Activated CD4-positive, CD25-positive, alpha-beta regulatory T cell treated with anti-CD3 and anti-CD28 coated beads, Interleukin-2, amount 50 U/mL, for 24 hours (primary cell): Measurements from ENCODE around the gene KLC4.
"Not testable (repeated sequence)": the region's sequence is repeated elsewhere in the genome, so short reads cannot be mapped to it uniquely, and the experiment has no call there.

ENCODE experiments used
- ATAC-seq, 2 donors: fragments of 150-1000 bp; cut with Tn5 transposase; one replicate each; pipeline ENCODE4 v1.10.0; 2021; ENCODE audit warnings: mild to moderate bottlenecking in 1 of 2, moderate library complexity in 1 of 2

KLC4 gene

DNA sequence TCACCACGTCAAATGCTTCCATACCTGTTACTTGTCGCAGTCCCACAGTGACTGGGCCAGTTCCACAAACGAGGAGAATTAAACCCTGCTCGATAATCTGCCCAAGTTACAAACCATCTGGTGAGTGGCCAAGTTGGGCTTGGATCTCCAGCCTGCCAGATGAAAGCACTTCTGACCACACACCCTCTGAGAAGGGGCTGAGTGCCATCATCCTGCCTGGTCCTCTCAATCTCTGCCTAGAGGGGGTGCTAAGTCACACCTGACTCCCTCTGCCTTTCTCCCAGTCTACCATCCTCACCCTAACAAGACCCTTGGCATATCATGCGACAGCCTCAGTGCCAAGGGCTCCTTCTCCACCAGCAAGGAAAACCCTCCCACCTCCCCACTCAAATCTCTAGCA lies 22.2 kb upstream of the KLC4 start:
- ATAC-seq = no peak

DNA sequence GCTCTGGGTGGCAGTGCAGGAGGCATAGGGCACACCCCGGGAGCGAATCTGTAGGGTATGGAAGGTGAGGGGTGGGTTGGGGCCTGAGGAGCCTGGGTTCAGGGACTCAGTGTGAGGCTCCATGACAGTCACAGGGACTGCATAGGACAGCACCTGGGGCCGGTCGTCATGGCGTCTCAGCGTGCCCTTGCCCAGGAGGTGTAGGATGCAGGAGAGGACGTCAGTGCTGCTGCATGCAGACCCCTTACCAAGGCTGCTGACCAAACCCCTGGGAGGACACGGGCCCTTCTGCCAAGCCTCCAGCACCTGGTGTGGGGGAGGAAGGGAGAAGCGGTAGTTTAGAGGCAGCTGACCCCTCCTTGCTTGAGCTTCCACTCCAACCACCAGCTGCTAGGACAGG lies 21.7 kb upstream of the KLC4 start:
- ATAC-seq = no peak

- no peak for ATAC-seq
Measured at GRCh38 chr6:43038727-43039126, 20.7 kb upstream of the KLC4 start.

DNA sequence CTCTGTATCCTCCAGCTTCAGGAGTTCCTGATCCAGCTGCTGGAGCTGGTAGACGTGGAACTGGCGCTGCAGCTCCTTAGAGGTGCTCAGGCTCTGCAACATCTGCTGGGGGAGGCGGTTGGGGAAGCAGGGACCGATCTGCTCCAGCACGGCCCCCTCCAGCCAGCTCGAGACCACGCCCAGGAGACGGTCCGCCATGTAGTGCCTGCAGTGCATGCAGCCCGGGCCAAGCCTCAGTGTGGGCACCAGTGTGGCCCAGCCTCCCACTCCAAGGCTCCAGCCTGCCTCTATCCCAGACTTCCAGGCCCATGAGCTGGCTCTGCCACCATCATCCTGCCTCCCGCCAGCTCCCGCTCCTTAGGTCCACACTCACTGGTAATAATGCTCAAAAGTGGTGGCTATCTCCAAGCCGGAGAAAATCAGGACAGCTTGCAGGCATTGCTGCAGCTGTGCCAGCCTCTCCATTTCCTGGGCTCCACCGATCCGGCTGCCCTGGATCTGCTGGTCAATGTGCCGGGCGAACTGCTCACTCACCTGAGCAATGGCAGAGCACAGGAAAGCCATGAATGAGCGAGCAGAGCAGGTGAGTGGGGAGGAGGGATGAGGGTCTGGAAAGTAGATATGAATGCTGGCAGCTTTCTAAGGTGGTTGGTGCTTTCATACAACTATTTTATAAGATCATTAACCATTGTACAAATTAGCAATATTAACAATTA lies 18.7 kb upstream of the KLC4 start:
- ATAC-seq = no peak

GRCh38 chr6:43041475-43041874 lies 18.0 kb upstream of the KLC4 start:
- ATAC-seq = not testable (repeated sequence)

GRCh38 chr6:43043310-43043709 lies 16.1 kb upstream of the KLC4 start:
- no peak for ATAC-seq

- no peak for ATAC-seq
Measured at GRCh38 chr6:43045371-43045930, 14.0 kb upstream of the KLC4 start.

DNA sequence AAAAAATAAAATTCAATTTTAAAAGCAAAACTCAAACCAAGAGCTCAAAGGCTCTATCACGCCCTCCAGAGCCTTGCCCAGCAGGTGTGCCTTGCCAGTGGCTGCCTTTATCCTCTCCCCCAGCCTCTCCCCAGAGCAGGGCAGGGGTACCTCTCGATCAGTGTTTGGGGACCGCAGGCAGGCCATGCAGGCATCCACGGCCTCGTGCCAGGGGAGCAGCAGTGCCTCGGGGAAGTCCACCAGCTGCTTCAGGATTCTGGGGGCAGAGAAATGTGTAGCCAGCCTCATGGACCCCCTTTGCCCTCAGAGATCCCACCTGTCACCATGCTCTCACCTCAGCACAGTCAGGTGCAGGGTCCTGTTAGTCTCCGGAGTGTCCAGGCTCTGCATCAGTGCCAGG lies 11.4 kb upstream of the KLC4 start:
- ATAC-seq = no peak

- no peak for ATAC-seq
Measured at GRCh38 chr6:43050981-43051380, 8.4 kb upstream of the KLC4 start.

DNA sequence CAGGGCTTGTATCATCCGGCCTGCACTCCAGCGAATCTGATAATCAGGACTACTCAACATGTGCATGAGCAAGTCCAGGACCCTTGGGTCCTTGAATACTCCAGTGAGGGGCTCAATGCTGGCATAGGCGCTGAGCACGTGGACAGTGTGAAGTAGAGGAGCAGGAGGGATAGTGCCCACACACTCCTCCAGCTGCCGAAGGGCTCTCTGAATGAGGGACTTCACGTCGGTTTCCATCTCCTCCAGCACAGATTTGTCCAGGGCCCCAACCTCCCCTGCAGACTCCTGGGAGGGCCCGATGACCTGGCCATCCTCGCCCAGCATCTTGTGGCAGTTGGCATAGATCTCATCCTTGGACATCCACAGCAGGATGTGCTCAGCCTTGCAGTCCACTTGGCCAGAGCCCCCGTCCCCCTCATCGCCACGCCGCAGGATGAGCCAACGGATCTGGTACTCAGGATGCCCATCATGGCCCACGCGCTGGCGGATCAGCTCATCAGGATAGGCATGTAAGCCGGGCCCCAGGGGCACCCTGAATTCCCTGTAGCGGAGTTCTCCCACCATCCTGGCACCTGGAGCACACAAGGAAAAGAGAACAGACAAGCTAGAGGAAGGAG lies 7.1 kb upstream of the KLC4 start:
- ATAC-seq = no peak

DNA sequence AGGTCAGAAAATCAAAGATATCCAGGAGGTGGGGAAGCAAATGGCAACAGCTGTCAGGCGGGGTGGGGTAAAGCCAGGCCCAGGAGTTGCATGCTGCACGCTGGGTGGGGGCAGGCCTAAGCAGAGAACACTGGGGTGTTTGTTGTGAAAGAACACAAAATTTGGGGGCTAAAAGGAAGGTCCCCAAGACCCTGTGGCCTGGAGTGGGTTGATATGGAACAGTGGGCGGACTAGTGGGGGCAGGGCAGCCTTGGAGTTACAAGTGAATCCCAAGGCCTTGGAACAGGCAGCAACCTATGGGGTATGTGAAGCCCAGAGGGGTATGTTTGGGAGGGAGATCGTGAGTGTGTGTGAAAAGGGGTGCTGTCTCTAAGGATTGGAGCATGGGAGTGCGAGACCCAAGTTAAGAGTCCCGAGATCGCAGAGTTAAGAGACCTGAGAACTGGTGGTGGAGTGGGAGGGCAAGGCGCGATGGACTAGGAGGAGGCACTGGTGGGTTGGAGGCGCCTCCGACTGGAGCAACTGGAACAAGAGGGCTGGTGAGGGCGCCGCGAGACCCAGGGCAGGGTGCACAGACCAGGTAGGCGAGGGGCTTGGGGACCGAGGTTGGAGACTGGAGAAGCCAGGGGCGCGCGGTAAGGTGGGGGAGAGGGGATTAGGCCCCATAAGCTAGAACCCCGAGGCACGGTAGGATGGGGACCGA lies 6.4 kb upstream of the KLC4 start:
- ATAC-seq = peak; percentile 6

DNA sequence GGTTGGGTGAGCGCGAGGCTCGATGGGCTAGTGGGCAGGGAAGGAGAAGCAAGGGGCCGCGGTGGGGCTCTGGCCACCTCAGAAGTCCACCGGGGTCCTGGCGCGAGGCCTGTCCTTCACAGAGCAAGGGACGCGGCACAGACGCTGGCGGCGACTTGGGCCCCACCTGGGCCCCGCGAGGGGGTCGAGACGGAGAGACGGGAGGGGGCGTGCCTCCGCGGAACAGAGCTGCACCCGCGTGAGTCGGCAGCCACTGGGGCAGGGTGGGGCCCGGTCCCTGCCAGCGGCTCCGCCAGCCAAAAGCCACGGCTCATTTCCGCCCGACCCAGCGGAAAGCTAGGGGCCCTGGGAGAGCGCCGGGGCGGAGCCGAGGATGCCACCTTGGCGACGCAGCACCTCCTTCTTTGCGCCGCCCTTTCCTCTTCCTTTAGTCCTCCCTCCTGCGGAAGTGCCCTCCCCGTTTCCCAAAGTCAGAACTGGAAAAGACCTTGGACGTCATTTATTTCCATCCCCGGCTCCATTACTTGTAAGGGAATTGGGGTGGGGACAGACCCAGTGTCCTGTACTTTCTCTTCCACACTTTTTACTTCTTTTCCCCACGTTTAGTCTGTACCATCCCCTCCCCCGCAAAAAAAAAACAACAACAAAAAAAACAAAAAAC lies 5.8 kb upstream of the KLC4 start, which contains the start of gene CUL7:
CUL7 (minus strand) TSS at position 307 of the 661 bp plus-strand sequence. CDS start 1,063 bp downstream, outside the sequence.
- ATAC-seq = peak; percentile 99 to 100

DNA sequence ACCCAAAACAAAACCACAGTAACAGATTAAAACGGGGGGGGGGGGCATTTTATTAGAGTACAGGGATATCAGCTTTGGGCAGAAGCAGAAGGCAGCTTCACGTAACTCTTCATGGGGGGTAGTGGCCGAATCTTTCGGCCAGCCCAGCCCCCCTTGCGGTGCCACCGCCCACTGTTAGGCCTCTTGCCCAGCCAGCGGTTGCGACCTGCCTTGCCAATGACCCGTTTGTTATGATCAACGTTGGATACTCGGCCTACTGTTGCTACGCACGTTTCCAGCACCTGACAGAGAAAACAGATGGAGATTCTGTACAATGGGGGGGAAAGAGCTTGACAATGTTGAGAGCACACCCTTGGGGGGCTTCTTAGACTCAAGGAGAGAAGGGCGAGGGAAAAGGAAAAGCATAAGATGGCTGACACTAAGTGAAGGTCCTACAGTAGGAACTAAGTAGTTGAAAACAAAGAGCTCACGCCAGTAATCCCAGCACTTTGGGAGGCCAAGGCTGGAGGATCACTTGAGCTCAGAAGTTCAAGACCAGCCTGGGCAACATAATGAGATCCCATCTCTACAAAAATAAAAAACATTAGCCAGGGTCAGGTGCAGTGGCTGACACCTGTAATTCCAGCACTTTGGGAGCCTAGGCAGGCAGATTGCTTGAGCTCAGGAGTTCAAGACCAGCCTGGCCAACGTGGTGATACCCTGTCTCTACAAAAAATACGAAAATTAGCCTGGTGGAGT lies 5.1 kb upstream of the KLC4 start:
- ATAC-seq = no peak

DNA sequence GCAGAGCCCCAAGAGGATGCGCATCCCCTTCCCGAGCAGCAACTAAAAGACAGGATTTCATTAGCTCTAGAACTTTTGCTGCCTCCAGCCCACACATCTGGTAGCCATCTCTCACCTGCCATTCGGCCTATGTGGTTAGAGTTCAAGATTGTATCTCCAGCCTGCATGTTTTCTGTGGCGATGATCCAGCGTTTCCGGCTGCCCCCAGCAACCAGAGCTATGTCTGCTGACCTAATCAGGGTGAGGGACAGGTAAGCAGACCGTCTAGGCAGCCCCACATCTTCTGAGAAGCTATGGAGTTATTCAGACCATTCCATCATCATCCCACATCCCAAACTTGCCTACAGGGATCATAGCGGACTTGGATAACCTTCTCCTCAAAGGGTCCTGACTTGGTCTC lies 3.5 kb upstream of the KLC4 start:
- no peak for ATAC-seq

DNA sequence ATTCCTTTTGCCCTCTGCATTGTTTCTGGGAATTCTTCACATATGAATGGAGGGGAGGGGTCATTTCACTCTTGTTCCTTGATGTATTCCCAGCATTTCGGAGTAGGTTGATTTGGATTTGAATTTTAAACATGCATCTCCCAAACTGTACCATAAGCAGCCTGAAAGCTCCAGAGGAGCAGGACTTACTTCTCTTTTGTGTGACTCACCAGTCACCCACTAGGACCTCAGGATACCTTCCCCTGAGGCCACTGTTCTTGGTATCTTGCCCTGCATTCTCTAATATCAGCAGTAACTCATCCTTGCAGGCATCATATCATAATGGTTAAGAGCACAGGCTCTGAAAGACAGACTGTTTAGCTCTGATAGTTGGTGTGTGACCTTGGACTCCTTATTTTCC lies 900 bp upstream of the KLC4 start:
- ATAC-seq = no peak

DNA sequence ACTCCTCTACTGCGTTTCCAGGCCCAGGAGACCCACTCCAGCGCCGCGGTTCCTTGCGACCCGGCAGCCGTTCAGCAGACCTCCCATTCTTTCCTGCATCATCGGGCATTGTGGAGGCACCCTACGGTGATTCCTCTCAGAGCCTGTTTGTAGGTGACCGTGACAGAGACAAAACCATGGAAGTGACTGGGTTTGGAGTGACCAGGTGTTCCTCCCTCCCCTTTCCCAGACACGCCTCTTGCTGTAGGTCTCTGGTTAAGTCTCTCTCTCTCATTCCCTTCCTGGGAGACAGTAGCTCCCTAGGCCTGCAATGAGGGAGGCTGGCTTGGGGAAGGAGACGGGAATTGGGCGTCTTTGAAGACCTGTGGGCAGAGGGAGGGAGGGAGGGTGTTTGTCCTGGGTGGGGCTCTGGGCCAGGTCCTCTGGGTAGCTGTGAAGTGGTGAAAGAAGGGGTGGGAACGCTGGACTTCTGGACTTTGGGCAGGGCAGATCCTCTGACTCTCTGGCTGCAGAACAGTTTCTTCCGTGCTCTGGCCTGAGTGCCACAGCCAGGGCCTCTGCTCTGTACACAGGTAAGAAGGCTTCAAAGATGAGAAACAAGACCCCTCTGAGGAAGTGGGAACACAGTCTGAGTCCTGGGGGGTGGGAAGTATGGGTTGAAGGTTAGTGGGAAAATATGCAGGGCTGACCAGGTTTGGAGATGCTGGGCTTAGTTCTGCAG lies 763 bp downstream of the KLC4 start:
- ATAC-seq = no peak

GRCh38 chr6:43060755-43061633 lies 1.6 kb downstream of the KLC4 start:
- ATAC-seq = no peak

DNA sequence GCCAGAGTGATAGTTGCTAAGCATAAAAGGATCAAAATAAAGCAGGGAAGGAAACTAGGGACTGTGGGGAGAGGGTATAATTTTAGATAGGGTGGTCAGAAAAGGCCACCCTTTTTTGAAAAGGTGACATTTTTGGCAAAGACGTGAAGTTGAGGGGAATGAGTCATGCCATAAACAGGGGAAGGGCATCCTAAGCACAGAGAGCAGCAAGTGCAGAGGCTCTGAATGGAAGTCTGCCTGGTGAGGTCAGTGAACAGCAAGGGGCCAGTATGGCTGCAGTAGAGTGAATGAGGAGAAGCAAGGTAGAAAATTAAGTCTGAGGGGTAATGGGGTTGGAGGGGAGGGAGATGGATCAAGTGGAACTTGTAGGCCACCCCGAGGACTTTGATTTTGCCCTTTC lies 2.4 kb downstream of the KLC4 start:
- no peak for ATAC-seq

GRCh38 chr6:43062818-43063217 lies 3.4 kb downstream of the KLC4 start:
- no peak for ATAC-seq

GRCh38 chr6:43070028-43070632 lies 10.7 kb downstream of the KLC4 start:
- no peak for ATAC-seq
